Measurements from ENCODE around the gene TSKU.

The TSKU gene

GRCh38 chr11:76772100-76772782, 10.9 kb upstream of the TSKU start:
- Histone ChIP-seq H3K36me3 (replicated peaks; ENCODE audit: insufficient read depth, low read length) (no peaks in the 10 kb centered on the region), H3K9ac (ENCODE audit: low read length) (no peak overlapping the region), H3K4me2 (ENCODE audit: low read depth, low read length) (no peak overlapping the region), H3K9me2 (replicated peaks; ENCODE audit: insufficient read depth, low read length) (no peaks in the 10 kb centered on the region), H4K20me1 (ENCODE audit: insufficient read depth, low read length) (no peaks in the 10 kb centered on the region), H3K27me3 (replicated peaks; ENCODE audit: insufficient read depth, low read length) (no peaks in the 10 kb centered on the region), H2AFZ (ENCODE audit: low read length) (no peak overlapping the region), H3K9me3 (replicated peaks; ENCODE audit: insufficient read depth, low read length) (no peaks in the 10 kb centered on the region), H3K4me3 (ENCODE audit: low read length) (no peak overlapping the region), H3K4me1 (ENCODE audit: low read length) (peaks cover 45% of the 10 kb centered on the region), H3K27ac (ENCODE audit: low read length) (no peak overlapping the region), H3K79me2 (ENCODE audit: low read length) (no peaks in the 10 kb centered on the region), H3F3A (ENCODE audit: insufficient read depth, low read length) (peaks cover 34% of the 10 kb centered on the region)
- DNase-seq = no peak
- no peak for TF ChIP-seq CTCF (IDR thresholded peaks at IDR 0.05; ENCODE audit: low read length)
- no peak for TF ChIP-seq EZH2 (optimal IDR thresholded peaks at IDR 0.05; ENCODE audit: low read depth, low read length)
- no peak for TF ChIP-seq EZH2phosphoT487 (IDR thresholded peaks at IDR 0.05; ENCODE audit: low read length)

- Histone ChIP-seq H3F3A (ENCODE audit: insufficient read depth, low read length) (peaks cover 32% of the 10 kb centered on the region), H3K36me3 (replicated peaks; ENCODE audit: insufficient read depth, low read length) (no peaks in the 10 kb centered on the region), H2AFZ (ENCODE audit: low read length) (no peak overlapping the region), H3K9me3 (replicated peaks; ENCODE audit: insufficient read depth, low read length) (no peaks in the 10 kb centered on the region), H3K4me2 (ENCODE audit: low read depth, low read length) (no peak overlapping the region), H3K4me1 (ENCODE audit: low read length) (peaks cover 40% of the 10 kb centered on the region), H3K27me3 (replicated peaks; ENCODE audit: insufficient read depth, low read length) (no peaks in the 10 kb centered on the region), H3K27ac (ENCODE audit: low read length) (no peak overlapping the region), H3K4me3 (ENCODE audit: low read length) (no peak overlapping the region), H3K79me2 (ENCODE audit: low read length) (no peaks in the 10 kb centered on the region), H3K9ac (ENCODE audit: low read length) (no peak overlapping the region), H4K20me1 (ENCODE audit: insufficient read depth, low read length) (no peaks in the 10 kb centered on the region), H3K9me2 (replicated peaks; ENCODE audit: insufficient read depth, low read length) (no peaks in the 10 kb centered on the region)
- TF ChIP-seq EZH2phosphoT487 (IDR thresholded peaks at IDR 0.05; ENCODE audit: low read length) = no peak
- no peak for TF ChIP-seq CTCF (IDR thresholded peaks at IDR 0.05; ENCODE audit: low read length)
- no peak for TF ChIP-seq EZH2 (optimal IDR thresholded peaks at IDR 0.05; ENCODE audit: low read depth, low read length)
- no peak for DNase-seq
Observed at GRCh38 chr11:76772783-76773106, 10.4 kb upstream of the TSKU start.

- Histone ChIP-seq H3K27me3 (replicated peaks; ENCODE audit: insufficient read depth, low read length) (no peaks in the 10 kb centered on the region), H3K4me3 (ENCODE audit: low read length) (no peak overlapping the region), H3K4me1 (ENCODE audit: low read length) (peaks cover 29% of the 10 kb centered on the region), H3F3A (ENCODE audit: insufficient read depth, low read length) (peaks cover 22% of the 10 kb centered on the region), H3K9me2 (replicated peaks; ENCODE audit: insufficient read depth, low read length) (no peaks in the 10 kb centered on the region), H3K27ac (ENCODE audit: low read length) (no peak overlapping the region), H3K36me3 (replicated peaks; ENCODE audit: insufficient read depth, low read length) (no peaks in the 10 kb centered on the region), H2AFZ (ENCODE audit: low read length) (no peak overlapping the region), H3K9me3 (replicated peaks; ENCODE audit: insufficient read depth, low read length) (no peaks in the 10 kb centered on the region), H3K79me2 (ENCODE audit: low read length) (no peaks in the 10 kb centered on the region), H3K4me2 (ENCODE audit: low read depth, low read length) (no peak overlapping the region), H3K9ac (ENCODE audit: low read length) (no peak overlapping the region), H4K20me1 (ENCODE audit: insufficient read depth, low read length) (no peaks in the 10 kb centered on the region)
- TF ChIP-seq CTCF (IDR thresholded peaks at IDR 0.05; ENCODE audit: low read length) = no peak
- no peak for TF ChIP-seq EZH2 (optimal IDR thresholded peaks at IDR 0.05; ENCODE audit: low read depth, low read length)
- TF ChIP-seq EZH2phosphoT487 (IDR thresholded peaks at IDR 0.05; ENCODE audit: low read length) = no peak
- DNase-seq = no peak
Observed at GRCh38 chr11:76773921-76774361, 9.2 kb upstream of the TSKU start.

All from MM.1S (cell line).